Measurements from ENCODE around the gene KCNIP1. TPM values are rescaled to one million over a fixed set of nuclear protein-coding genes. Genes with fewer than 3 reads are reported as not detected.

The KCNIP1 gene
- total and polyA plus RNA-seq, 8 donors = 0.35 to 4.9 (median 2.5) TPM

- peaks cover 0 to 41% of the 10 kb centered on the region in 2 donors for H3K27me3 ChIP-seq
- H3K4me3 ChIP-seq = no peak overlapping the region
- DNase-seq = no peak
- peaks cover 8 to 21% of the 10 kb centered on the region in 2 donors for H3K4me1 ChIP-seq
- H3K36me3 ChIP-seq = no peaks in the 10 kb centered on the region
- no peak for ATAC-seq
- intact Hi-C loops (cut with DNase I) = loop anchor here in 1 of 2 donors (5.0 kb wide), 1 partner anchor 44 kb away; no protein-coding TSS in a partner anchor
- no peak overlapping the region for H3K27ac ChIP-seq
- no peaks in the 10 kb centered on the region for H3K9me3 ChIP-seq
- TF ChIP-seq, protein P1, sequence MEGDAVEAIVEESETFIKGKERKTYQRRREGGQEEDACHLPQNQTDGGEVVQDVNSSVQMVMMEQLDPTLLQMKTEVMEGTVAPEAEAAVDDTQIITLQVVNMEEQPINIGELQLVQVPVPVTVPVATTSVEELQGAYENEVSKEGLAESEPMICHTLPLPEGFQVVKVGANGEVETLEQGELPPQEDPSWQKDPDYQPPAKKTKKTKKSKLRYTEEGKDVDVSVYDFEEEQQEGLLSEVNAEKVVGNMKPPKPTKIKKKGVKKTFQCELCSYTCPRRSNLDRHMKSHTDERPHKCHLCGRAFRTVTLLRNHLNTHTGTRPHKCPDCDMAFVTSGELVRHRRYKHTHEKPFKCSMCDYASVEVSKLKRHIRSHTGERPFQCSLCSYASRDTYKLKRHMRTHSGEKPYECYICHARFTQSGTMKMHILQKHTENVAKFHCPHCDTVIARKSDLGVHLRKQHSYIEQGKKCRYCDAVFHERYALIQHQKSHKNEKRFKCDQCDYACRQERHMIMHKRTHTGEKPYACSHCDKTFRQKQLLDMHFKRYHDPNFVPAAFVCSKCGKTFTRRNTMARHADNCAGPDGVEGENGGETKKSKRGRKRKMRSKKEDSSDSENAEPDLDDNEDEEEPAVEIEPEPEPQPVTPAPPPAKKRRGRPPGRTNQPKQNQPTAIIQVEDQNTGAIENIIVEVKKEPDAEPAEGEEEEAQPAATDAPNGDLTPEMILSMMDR (IDR thresholded peaks at IDR 0.05) = peak in 1 of 2 donors; percentile 24
Measured at GRCh38 chr5:170747851-170748250, 244.0 kb downstream of the KCNIP1 start.

DNA sequence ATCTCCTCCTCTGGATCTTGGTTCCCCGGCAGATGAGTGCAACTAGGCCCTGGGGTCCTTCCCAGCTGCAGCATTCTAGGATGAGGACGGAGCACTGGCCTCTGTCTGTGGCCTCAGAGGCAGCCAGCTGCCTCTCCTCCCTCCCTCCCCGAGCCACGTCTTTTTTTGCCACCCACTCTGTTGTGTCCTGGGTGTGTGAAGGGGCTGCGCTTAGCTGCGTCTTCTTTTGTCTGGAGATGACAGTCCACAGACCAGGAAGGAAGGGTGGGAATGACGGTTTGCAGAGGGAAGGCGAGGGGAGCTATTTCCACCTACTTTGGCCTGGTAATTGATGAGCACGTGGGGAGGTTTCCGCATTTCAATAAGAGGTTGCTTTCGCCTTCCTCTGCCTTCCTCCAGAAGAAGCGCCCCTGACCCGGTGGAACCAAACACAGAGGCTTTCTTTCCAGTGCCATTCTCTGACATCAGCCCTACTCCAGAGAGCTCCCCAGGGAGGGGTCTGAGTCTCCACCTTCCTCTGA, 245.2 kb downstream of the KCNIP1 start:
- Histone ChIP-seq H3K9me3 (no peaks in the 10 kb centered on the region), H3K4me1 (peaks cover 8 to 21% of the 10 kb centered on the region in 2 donors), H3K27me3 (peaks cover 0 to 33% of the 10 kb centered on the region in 2 donors), H3K4me3 (no peak overlapping the region), H3K36me3 (no peaks in the 10 kb centered on the region), H3K27ac (no peak overlapping the region)
- ATAC-seq (no peak), DNase-seq (no peak)
- intact Hi-C loops (cut with DNase I) = loop anchor here in 1 of 2 donors (5.0 kb wide), 1 partner anchor 43 kb away; no protein-coding TSS in a partner anchor
- TF ChIP-seq, protein P1 (IDR thresholded peaks at IDR 0.05) = no peak

GRCh38 chr5:170749911-170750431, 246.2 kb downstream of the KCNIP1 start:
- no peaks in the 10 kb centered on the region for H3K9me3 ChIP-seq
- peaks cover 0 to 23% of the 10 kb centered on the region in 2 donors for H3K27me3 ChIP-seq
- H3K27ac ChIP-seq = no peak overlapping the region
- no peaks in the 10 kb centered on the region for H3K36me3 ChIP-seq
- TF ChIP-seq, protein P1 (IDR thresholded peaks at IDR 0.05) = no peak
- ATAC-seq = no peak
- no peak overlapping the region for H3K4me3 ChIP-seq
- peaks cover 5 to 12% of the 10 kb centered on the region in 2 donors for H3K4me1 ChIP-seq
- DNase-seq = no peak
- intact Hi-C loops (cut with DNase I) = loop anchor here in 1 of 2 donors (5.0 kb wide), 1 partner anchor 42 kb away; no protein-coding TSS in a partner anchor

DNA sequence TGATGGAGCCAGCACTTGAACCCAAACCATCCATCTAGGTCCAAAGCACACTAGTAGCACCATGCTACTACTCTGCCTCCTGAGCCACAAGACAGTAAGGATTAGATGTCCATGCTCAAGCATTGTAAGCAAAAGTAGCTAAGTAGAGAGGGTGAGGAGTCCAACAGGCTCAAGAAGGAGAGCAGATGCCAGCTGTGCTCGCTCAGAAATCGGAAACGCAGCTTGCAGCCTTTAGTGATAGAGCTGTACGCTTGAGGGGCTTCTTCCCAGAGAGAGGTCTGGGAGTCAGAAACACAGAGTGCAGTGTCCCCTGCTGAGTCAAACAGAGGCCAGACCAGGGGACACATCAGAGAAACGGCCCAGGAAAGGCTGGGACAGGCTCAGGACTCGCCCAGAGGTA, 247.0 kb downstream of the KCNIP1 start:
- DNase-seq (no peak), ATAC-seq (no peak)
- TF ChIP-seq, protein P1 (IDR thresholded peaks at IDR 0.05) = no peak
- no peaks in the 10 kb centered on the region for H3K36me3 ChIP-seq
- intact Hi-C loops (cut with DNase I) = no loop called here
- H3K27me3 ChIP-seq = peaks cover 0 to 15% of the 10 kb centered on the region in 2 donors
- H3K27ac ChIP-seq = no peak overlapping the region
- no peak overlapping the region for H3K4me3 ChIP-seq
- H3K9me3 ChIP-seq = no peaks in the 10 kb centered on the region
- H3K4me1 ChIP-seq = peaks cover 0 to 4% of the 10 kb centered on the region in 2 donors

GRCh38 chr5:170751631-170752030, 247.8 kb downstream of the KCNIP1 start:
- H3K27ac ChIP-seq = no peak overlapping the region
- intact Hi-C loops (cut with DNase I) = no loop called here
- peaks cover 0 to 9% of the 10 kb centered on the region in 2 donors for H3K27me3 ChIP-seq
- no peaks in the 10 kb centered on the region for H3K9me3 ChIP-seq
- TF ChIP-seq, protein P1 (IDR thresholded peaks at IDR 0.05) = no peak
- peaks cover 0 to 3% of the 10 kb centered on the region in 2 donors for H3K4me1 ChIP-seq
- DNase-seq (no peak), ATAC-seq (no peak)
- H3K4me3 ChIP-seq = no peak overlapping the region
- H3K36me3 ChIP-seq = no peaks in the 10 kb centered on the region

Data from left lung (tissue), 10 donors.